Activated naive CD8-positive, alpha-beta T cell treated with anti-CD3 and anti-CD28 coated beads, Interleukin-2, amount 50 U/mL, for 24 hours (primary cell): Measurements from ENCODE around the gene GIMAP2.
"Not testable (repeated sequence)": the region's sequence is repeated elsewhere in the genome, so short reads cannot be mapped to it uniquely, and the experiment has no call there.

Experiments used
- ATAC-seq: fragments of 150-1000 bp; cut with Tn5 transposase; one replicate; pipeline ENCODE4 v1.10.0; 2021
- DNase-seq: peaks from one replicate; pipeline ENCODE4 v3.0.0; 2021
- H3K27ac Mint-ChIP-seq: one replicate; pipeline ENCODE4 v1.8.0; 2021; ENCODE audit warnings: mild to moderate bottlenecking, mixed read lengths
- H3K27me3 Mint-ChIP-seq: one replicate; pipeline ENCODE4 v1.8.0; 2021; ENCODE audit warnings: mixed read lengths
- H3K36me3 Mint-ChIP-seq: one replicate; pipeline ENCODE4 v1.8.0; 2021; ENCODE audit warnings: low read depth, mixed read lengths
- H3K4me1 Mint-ChIP-seq: one replicate; pipeline ENCODE4 v1.8.0; 2021; ENCODE audit warnings: mixed read lengths
- H3K4me3 Mint-ChIP-seq: one replicate; pipeline ENCODE4 v1.8.0; 2021; ENCODE audit warnings: mild to moderate bottlenecking, moderate library complexity, mixed read lengths
- H3K9me3 Mint-ChIP-seq: one replicate; pipeline ENCODE4 v1.8.0; 2021; ENCODE audit warnings: mixed read lengths

Gene GIMAP2

GRCh38 chr7:150685219-150686029 lies at the start of gene GIMAP2:
Gene GIMAP2, plus strand, starts transcription at chr7:150685706. Its CDS starts 1,354 bp downstream, at chr7:150687060.
- DNase-seq (no peak), ATAC-seq (peak; percentile 88)
- H3K27me3 Mint-ChIP-seq: no peaks in the 10 kb centered on the region
- peak within 1 kb of the TSS; percentile 98 for H3K27ac Mint-ChIP-seq
- peak within 1 kb of the TSS; percentile 94 for H3K4me3 Mint-ChIP-seq
- peaks cover 73% of the 10 kb centered on the region for H3K4me1 Mint-ChIP-seq
- peaks cover 49% of the 10 kb centered on the region for H3K36me3 Mint-ChIP-seq
- peaks cover 20% of the 10 kb centered on the region for H3K9me3 Mint-ChIP-seq

- DNase-seq (no peak), ATAC-seq (no peak)
- H3K36me3 Mint-ChIP-seq: peaks cover 39% of the 10 kb centered on the region
- peaks cover 33% of the 10 kb centered on the region for H3K4me1 Mint-ChIP-seq
- H3K9me3 Mint-ChIP-seq: peaks cover 56% of the 10 kb centered on the region
- no peak overlapping the region for H3K4me3 Mint-ChIP-seq
- H3K27me3 Mint-ChIP-seq: no peaks in the 10 kb centered on the region
- H3K27ac Mint-ChIP-seq: no peak overlapping the region
Measured at GRCh38 chr7:150641854-150642253, 43.7 kb upstream of the GIMAP2 start.

- peaks cover 30% of the 10 kb centered on the region for H3K4me1 Mint-ChIP-seq
- peaks cover 32% of the 10 kb centered on the region for H3K36me3 Mint-ChIP-seq
- H3K27me3 Mint-ChIP-seq: no peaks in the 10 kb centered on the region
- H3K9me3 Mint-ChIP-seq: peaks cover 51% of the 10 kb centered on the region
- ATAC-seq (no peak), DNase-seq (no peak)
- no peak overlapping the region for H3K4me3 Mint-ChIP-seq
- no peak overlapping the region for H3K27ac Mint-ChIP-seq
Measured at GRCh38 chr7:150642926-150643325, 42.6 kb upstream of the GIMAP2 start.

GRCh38 chr7:150645259-150646020 lies 40.1 kb upstream of the GIMAP2 start:
- Mint-ChIP-seq H3K4me3 (peak overlapping the region; percentile 33), H3K4me1 (peaks cover 42% of the 10 kb centered on the region), H3K27me3 (no peaks in the 10 kb centered on the region), H3K36me3 (peaks cover 22% of the 10 kb centered on the region), H3K9me3 (peaks cover 46% of the 10 kb centered on the region), H3K27ac (peak overlapping the region; percentile 50)
- no peak for DNase-seq
- ATAC-seq: no peak

- peaks cover 36% of the 10 kb centered on the region for H3K4me1 Mint-ChIP-seq
- H3K36me3 Mint-ChIP-seq: peaks cover 32% of the 10 kb centered on the region
- peak overlapping the region; percentile 55 for H3K27ac Mint-ChIP-seq
- H3K4me3 Mint-ChIP-seq: no peak overlapping the region
- H3K27me3 Mint-ChIP-seq: no peaks in the 10 kb centered on the region
- DNase-seq: no peak
- H3K9me3 Mint-ChIP-seq: peaks cover 65% of the 10 kb centered on the region
- ATAC-seq: no peak
Measured at GRCh38 chr7:150648353-150649079, 37.0 kb upstream of the GIMAP2 start.

GRCh38 chr7:150649080-150649385 lies 36.5 kb upstream of the GIMAP2 start:
- peak overlapping the region; percentile 55 for H3K27ac Mint-ChIP-seq
- H3K4me1 Mint-ChIP-seq: peaks cover 38% of the 10 kb centered on the region
- DNase-seq (no peak), ATAC-seq (no peak)
- no peak overlapping the region for H3K4me3 Mint-ChIP-seq
- H3K36me3 Mint-ChIP-seq: peaks cover 32% of the 10 kb centered on the region
- peaks cover 59% of the 10 kb centered on the region for H3K9me3 Mint-ChIP-seq
- H3K27me3 Mint-ChIP-seq: no peaks in the 10 kb centered on the region

- Mint-ChIP-seq H3K27me3 (no peaks in the 10 kb centered on the region), H3K4me3 (no peak overlapping the region), H3K36me3 (peaks cover 14% of the 10 kb centered on the region), H3K4me1 (peaks cover 5% of the 10 kb centered on the region), H3K9me3 (peaks cover 42% of the 10 kb centered on the region), H3K27ac (no peak overlapping the region)
- ATAC-seq: no peak
- DNase-seq: no peak
Measured at GRCh38 chr7:150654692-150655091, 30.8 kb upstream of the GIMAP2 start.

GRCh38 chr7:150656047-150656446 lies 29.5 kb upstream of the GIMAP2 start:
- Mint-ChIP-seq H3K4me1 (peaks cover 8% of the 10 kb centered on the region), H3K36me3 (peaks cover 11% of the 10 kb centered on the region), H3K4me3 (no peak overlapping the region), H3K27me3 (no peaks in the 10 kb centered on the region), H3K27ac (no peak overlapping the region), H3K9me3 (peaks cover 40% of the 10 kb centered on the region)
- DNase-seq (no peak), ATAC-seq (no peak)

- ATAC-seq (no peak), DNase-seq (no peak)
- peaks cover 18% of the 10 kb centered on the region for H3K4me1 Mint-ChIP-seq
- peaks cover 26% of the 10 kb centered on the region for H3K9me3 Mint-ChIP-seq
- H3K36me3 Mint-ChIP-seq: peaks cover 3% of the 10 kb centered on the region
- H3K27ac Mint-ChIP-seq: no peak overlapping the region
- no peak overlapping the region for H3K4me3 Mint-ChIP-seq
- H3K27me3 Mint-ChIP-seq: no peaks in the 10 kb centered on the region
Measured at GRCh38 chr7:150657526-150657925, 28.0 kb upstream of the GIMAP2 start.

GRCh38 chr7:150660939-150661613 lies 24.4 kb upstream of the GIMAP2 start:
- no peak overlapping the region for H3K27ac Mint-ChIP-seq

GRCh38 chr7:150662821-150663220 lies 22.7 kb upstream of the GIMAP2 start:
- not testable (repeated sequence) for H3K36me3 Mint-ChIP-seq, H3K4me3 Mint-ChIP-seq, DNase-seq, H3K27me3 Mint-ChIP-seq, ATAC-seq
- peaks cover 66% of the 10 kb centered on the region for H3K4me1 Mint-ChIP-seq
- H3K27ac Mint-ChIP-seq: peak overlapping the region; percentile 28
- H3K9me3 Mint-ChIP-seq: peaks cover 11% of the 10 kb centered on the region

More at GRCh38 chr7:150660939-150661613, 24.4 kb upstream of the GIMAP2 start:
- ATAC-seq (no peak), DNase-seq (no peak)
- Mint-ChIP-seq H3K4me3 (no peak overlapping the region), H3K36me3 (peaks cover 7% of the 10 kb centered on the region), H3K27me3 (no peaks in the 10 kb centered on the region), H3K9me3 (peaks cover 20% of the 10 kb centered on the region), H3K4me1 (peaks cover 48% of the 10 kb centered on the region)

GRCh38 chr7:150663802-150664494 lies 21.6 kb upstream of the GIMAP2 start:
- Mint-ChIP-seq H3K27me3 (no peaks in the 10 kb centered on the region), H3K27ac (peak overlapping the region; percentile 99), H3K4me3 (no peak overlapping the region), H3K36me3 (peaks cover 9% of the 10 kb centered on the region), H3K4me1 (peaks cover 77% of the 10 kb centered on the region), H3K9me3 (peaks cover 9% of the 10 kb centered on the region)
- ATAC-seq (no peak), DNase-seq (no peak)

- Mint-ChIP-seq H3K9me3 (peaks cover 10% of the 10 kb centered on the region), H3K4me3 (peak overlapping the region; percentile 66), H3K27me3 (no peaks in the 10 kb centered on the region), H3K36me3 (peaks cover 12% of the 10 kb centered on the region), H3K27ac (peak overlapping the region; percentile 99), H3K4me1 (peaks cover 88% of the 10 kb centered on the region)
- DNase-seq (peak; percentile 53), ATAC-seq (peak; percentile 63)
Measured at GRCh38 chr7:150665089-150665748, 20.3 kb upstream of the GIMAP2 start.
